ENCODE results near the gene ITGAE. TPM values are rescaled to one million over a fixed set of nuclear protein-coding genes. Genes with fewer than 3 reads are reported as not detected.

Gene ITGAE
- total and polyA plus RNA-seq, 2 experiments from 2014 or later: 23.3 to 80.3 TPM

DNA sequence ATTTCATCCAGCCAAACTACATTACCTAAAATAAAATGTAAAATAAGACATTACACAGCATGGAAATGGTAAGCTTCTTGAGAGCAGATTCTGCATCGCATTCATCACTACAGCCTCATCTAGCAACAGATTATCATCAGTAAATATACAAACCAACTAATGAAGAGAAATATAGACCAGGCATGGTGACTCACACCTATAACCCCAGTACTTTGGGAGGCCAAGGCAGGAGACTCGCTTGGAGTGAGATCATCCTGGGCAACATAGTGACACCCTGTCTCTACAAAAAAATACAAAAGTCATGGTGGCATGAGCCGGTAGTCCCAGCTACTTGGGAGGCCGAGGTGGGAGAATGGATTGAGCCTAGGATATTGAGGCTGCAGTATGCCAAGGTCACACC is 25.2 kb upstream of the ITGAE start:
- Histone ChIP-seq H3K27ac (peak overlapping the region; percentile 34; the same call in 1 of the 2 replicates), H3K79me2 (ENCODE audit: insufficient read depth) (peaks cover 14% of the 10 kb centered on the region; the same call in 1 of the 2 replicates), H3K4me2 (ENCODE audit: unreplicated experiment) (no peak overlapping the region), H3K4me1 (ENCODE audit: insufficient read depth) (no peaks in the 10 kb centered on the region), H3K9ac (peak overlapping the region; percentile 29; the same call in 1 of the 2 replicates), H3K9me3 (ENCODE audit: low read depth) (no peaks in the 10 kb centered on the region), H3K36me3 (ENCODE audit: low read depth) (peaks cover 64% of the 10 kb centered on the region), H3K27me3 (replicated peaks; ENCODE audit: insufficient read depth) (no peaks in the 10 kb centered on the region), H3F3A (ENCODE audit: insufficient read depth) (peaks cover 4% of the 10 kb centered on the region; the same call in 1 of the 2 replicates), H4K20me1 (ENCODE audit: insufficient read depth) (no peaks in the 10 kb centered on the region), H3K4me3 (no peak overlapping the region), H3K9me2 (ENCODE audit: insufficient read depth) (no peaks in the 10 kb centered on the region), H2AFZ (no peak overlapping the region)
- peak; percentile 59 for DNase-seq
- in situ Hi-C loops (cut with MboI): no loop called here
- no peak for TF ChIP-seq EZH2phosphoT487 (IDR thresholded peaks at IDR 0.05; ENCODE audit: insufficient read depth, low read depth)
- TF ChIP-seq EZH2 (IDR thresholded peaks at IDR 0.05; ENCODE audit: insufficient read depth, poor library complexity, severe bottlenecking): no peak
- WGBS, 2 experiments (ENCODE audit: low coverage in 1 of 2, low lambda C conversion rate in 2 of 2, missing lambda C conversion rate in 2 of 2): 69 to 87% methylated on average over 4 of the region's 4 CpGs

DNA sequence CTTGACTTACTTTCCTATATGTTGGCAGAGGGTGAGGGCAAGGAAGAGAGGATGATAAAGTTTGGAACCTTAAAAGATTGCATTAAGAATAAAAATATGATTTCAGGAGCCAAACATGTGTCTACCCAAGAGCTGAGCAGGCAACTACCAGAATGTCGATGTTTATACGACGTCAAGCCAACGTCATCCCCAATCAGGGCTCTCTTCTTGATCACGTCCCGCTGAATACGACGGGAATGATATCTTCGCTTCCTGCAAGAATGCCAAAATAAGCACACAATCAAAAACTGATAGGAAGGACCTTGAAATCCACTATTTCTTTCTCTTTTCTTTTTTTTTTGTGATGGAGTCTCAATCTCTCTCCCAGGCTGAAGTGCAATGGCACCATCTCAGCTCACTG is 20.1 kb upstream of the ITGAE start:
- DNase-seq: no peak
- Histone ChIP-seq H3K36me3 (ENCODE audit: low read depth) (peaks cover 89% of the 10 kb centered on the region), H3K9ac (no peak overlapping the region), H3K9me2 (ENCODE audit: insufficient read depth) (no peaks in the 10 kb centered on the region), H3K27me3 (replicated peaks; ENCODE audit: insufficient read depth) (no peaks in the 10 kb centered on the region), H3K4me1 (ENCODE audit: insufficient read depth) (no peaks in the 10 kb centered on the region), H3K27ac (no peak overlapping the region), H3K79me2 (ENCODE audit: insufficient read depth) (no peaks in the 10 kb centered on the region), H3K4me2 (ENCODE audit: unreplicated experiment) (no peak overlapping the region), H3K9me3 (ENCODE audit: low read depth) (no peaks in the 10 kb centered on the region), H3K4me3 (no peak overlapping the region), H2AFZ (no peak overlapping the region), H4K20me1 (ENCODE audit: insufficient read depth) (no peaks in the 10 kb centered on the region), H3F3A (ENCODE audit: insufficient read depth) (no peaks in the 10 kb centered on the region)
- in situ Hi-C loops (cut with MboI): no loop called here
- no peak for TF ChIP-seq EZH2phosphoT487 (IDR thresholded peaks at IDR 0.05; ENCODE audit: insufficient read depth, low read depth)
- no peak for TF ChIP-seq EZH2 (IDR thresholded peaks at IDR 0.05; ENCODE audit: insufficient read depth, poor library complexity, severe bottlenecking)
- 96 to 98% methylated on average over 9 of the region's 9 CpGs for WGBS, 2 experiments (ENCODE audit: low coverage in 1 of 2, low lambda C conversion rate in 2 of 2, missing lambda C conversion rate in 2 of 2)

DNA sequence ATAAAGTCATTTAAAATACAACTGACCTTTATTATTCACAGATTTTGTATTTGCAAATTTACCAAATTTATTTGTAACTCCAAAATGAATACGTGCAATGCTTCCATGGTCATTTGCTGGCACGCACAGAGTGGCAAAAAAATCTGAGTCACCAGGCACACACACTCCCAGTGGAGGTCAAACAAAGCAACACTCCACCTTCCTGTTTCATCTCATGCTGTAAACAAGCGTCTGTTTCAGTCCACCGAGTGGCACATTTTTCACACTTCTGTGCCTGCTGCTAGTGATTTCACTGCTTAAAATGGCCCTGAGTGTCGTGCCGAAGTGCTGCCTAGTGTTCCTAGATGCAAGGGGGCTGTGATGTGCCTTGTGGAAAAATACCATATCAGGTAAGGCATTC is 17.8 kb upstream of the ITGAE start:
- H3K27me3 ChIP-seq (replicated peaks; ENCODE audit: insufficient read depth): no peaks in the 10 kb centered on the region
- H3K27ac ChIP-seq: no peak overlapping the region
- no peaks in the 10 kb centered on the region for H3F3A ChIP-seq (ENCODE audit: insufficient read depth)
- peak; percentile 46 for DNase-seq
- in situ Hi-C loops (cut with MboI): loop anchor here (10.0 kb wide), 1 partner anchor 74 kb away; no protein-coding TSS in a partner anchor
- no peaks in the 10 kb centered on the region for H3K9me2 ChIP-seq (ENCODE audit: insufficient read depth)
- no peak overlapping the region for H3K9ac ChIP-seq
- H4K20me1 ChIP-seq (ENCODE audit: insufficient read depth): no peaks in the 10 kb centered on the region
- no peaks in the 10 kb centered on the region for H3K4me1 ChIP-seq (ENCODE audit: insufficient read depth)
- no peak overlapping the region for H3K4me3 ChIP-seq
- no peak overlapping the region for H2AFZ ChIP-seq
- peaks cover 87% of the 10 kb centered on the region for H3K36me3 ChIP-seq (ENCODE audit: low read depth)
- WGBS, 2 experiments (ENCODE audit: low coverage in 1 of 2, low lambda C conversion rate in 2 of 2, missing lambda C conversion rate in 2 of 2): 77 to 79% methylated on average over 6 of the region's 6 CpGs
- no peak for TF ChIP-seq EZH2phosphoT487 (IDR thresholded peaks at IDR 0.05; ENCODE audit: insufficient read depth, low read depth)
- no peak overlapping the region for H3K4me2 ChIP-seq (ENCODE audit: unreplicated experiment)
- H3K79me2 ChIP-seq (ENCODE audit: insufficient read depth): no peaks in the 10 kb centered on the region
- no peaks in the 10 kb centered on the region for H3K9me3 ChIP-seq (ENCODE audit: low read depth)

DNA sequence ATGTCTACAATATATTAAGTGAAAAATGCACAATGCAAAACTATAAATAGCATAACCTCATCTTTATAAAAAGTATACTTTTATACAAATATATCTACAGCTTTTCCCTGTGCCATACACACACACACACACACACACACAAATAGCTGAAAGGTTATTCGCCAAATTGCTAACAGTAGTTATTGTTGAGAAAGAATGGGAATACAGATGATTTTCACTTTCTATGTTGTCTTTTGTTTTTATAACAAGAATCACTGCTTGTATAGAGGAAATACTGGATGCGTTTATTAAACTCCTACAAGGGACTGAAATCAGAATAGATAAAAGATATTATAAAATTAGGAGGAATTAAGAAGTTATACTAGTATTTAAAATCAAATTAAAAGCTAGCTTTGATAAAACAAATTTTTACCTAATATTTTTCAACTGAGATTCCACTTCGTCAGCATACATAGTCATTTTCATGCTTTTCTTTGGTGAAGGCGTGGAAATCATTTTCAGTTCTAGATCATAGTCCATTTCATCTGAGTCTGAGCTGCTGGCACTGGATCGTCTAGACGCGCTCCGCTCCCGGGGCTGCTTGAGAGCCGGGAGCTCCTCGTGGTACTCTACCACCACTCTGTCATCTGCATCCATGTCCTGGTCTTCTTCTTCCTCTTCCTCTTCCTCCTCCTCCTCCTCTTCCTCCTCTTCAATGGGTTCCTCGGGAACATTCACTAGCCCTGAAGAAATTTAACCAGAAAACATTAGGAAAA is 17.0 kb upstream of the ITGAE start:
- H3F3A ChIP-seq (ENCODE audit: insufficient read depth): no peaks in the 10 kb centered on the region
- in situ Hi-C loops (cut with MboI): loop anchor here (10.0 kb wide), 1 partner anchor 73 kb away; no protein-coding TSS in a partner anchor
- H4K20me1 ChIP-seq (ENCODE audit: insufficient read depth): no peaks in the 10 kb centered on the region
- peaks cover 82% of the 10 kb centered on the region for H3K36me3 ChIP-seq (ENCODE audit: low read depth)
- no peak overlapping the region for H3K4me2 ChIP-seq (ENCODE audit: unreplicated experiment)
- no peaks in the 10 kb centered on the region for H3K9me3 ChIP-seq (ENCODE audit: low read depth)
- WGBS, 2 experiments (ENCODE audit: low coverage in 1 of 2, low lambda C conversion rate in 2 of 2, missing lambda C conversion rate in 2 of 2): 88 to 89% methylated on average over 12 of the region's 12 CpGs
- no peak overlapping the region for H3K4me3 ChIP-seq
- no peaks in the 10 kb centered on the region for H3K4me1 ChIP-seq (ENCODE audit: insufficient read depth)
- H3K27me3 ChIP-seq (replicated peaks; ENCODE audit: insufficient read depth): no peaks in the 10 kb centered on the region
- H3K9ac ChIP-seq: no peak overlapping the region
- DNase-seq: no peak
- no peak overlapping the region for H2AFZ ChIP-seq
- no peak for TF ChIP-seq EZH2phosphoT487 (IDR thresholded peaks at IDR 0.05; ENCODE audit: insufficient read depth, low read depth)
- no peak for TF ChIP-seq EZH2 (IDR thresholded peaks at IDR 0.05; ENCODE audit: insufficient read depth, poor library complexity, severe bottlenecking)
- H3K27ac ChIP-seq: no peak overlapping the region
- H3K79me2 ChIP-seq (ENCODE audit: insufficient read depth): no peaks in the 10 kb centered on the region
- H3K9me2 ChIP-seq (ENCODE audit: insufficient read depth): no peaks in the 10 kb centered on the region
